ENCODE results near the gene RNF149. TPM values are rescaled to one million over a fixed set of nuclear protein-coding genes. Genes with fewer than 3 reads are reported as not detected.

Gene RNF149
- polyA plus RNA-seq, 1 experiment, result 18.8 TPM

GRCh38 chr2:101332885-101333766, 24.6 kb upstream of the RNF149 start:
- TF ChIP-seq CTCF (IDR thresholded peaks at IDR 0.05; ENCODE audit: low read depth, low read length), result no peak
- CTCF ChIA-PET, result interaction anchor here (0.6 to 1.8 kb wide), 5 partner anchors 9 to 55 kb away, joined by 3 to 14 read pairs (median 5); no protein-coding TSS in a partner anchor
- Histone ChIP-seq H3K9me3 (ENCODE audit: control insufficient read depth, insufficient read depth, low read length) (no peaks in the 10 kb centered on the region), H3K4me3 (ENCODE audit: low read depth, low read length) (no peak overlapping the region), H3K27me3 (ENCODE audit: control insufficient read depth, insufficient read depth, low read length) (no peaks in the 10 kb centered on the region), H3K27ac (ENCODE audit: low read depth, low read length) (no peak overlapping the region)
- DNase-seq (ENCODE audit: low read depth, low spot score), result no peak
- POLR2A ChIA-PET, result no interaction called here

- no peak for TF ChIP-seq CTCF (IDR thresholded peaks at IDR 0.05; ENCODE audit: low read depth, low read length)
- CTCF ChIA-PET, result interaction anchor here (0.9 to 1.7 kb wide), 2 partner anchors 11 to 56 kb away, joined by 3 to 5 read pairs; partner anchors contain the start of gene CREG2
- Histone ChIP-seq H3K9me3 (ENCODE audit: control insufficient read depth, insufficient read depth, low read length) (no peaks in the 10 kb centered on the region), H3K27me3 (ENCODE audit: control insufficient read depth, insufficient read depth, low read length) (no peaks in the 10 kb centered on the region), H3K27ac (ENCODE audit: low read depth, low read length) (no peak overlapping the region), H3K4me3 (ENCODE audit: low read depth, low read length) (no peak overlapping the region)
- POLR2A ChIA-PET, result no interaction called here
- no peak for DNase-seq (ENCODE audit: low read depth, low spot score)
Observed at GRCh38 chr2:101331202-101331601, 22.7 kb upstream of the RNF149 start.

GRCh38 chr2:101330253-101330933, 21.9 kb upstream of the RNF149 start:
- CTCF ChIA-PET, result interaction anchor here (0.9 to 1.7 kb wide), 2 partner anchors 12 to 57 kb away, joined by 3 to 5 read pairs (median 3); partner anchors contain the start of gene CREG2

GRCh38 chr2:101329026-101329425, 20.5 kb upstream of the RNF149 start:
- Histone ChIP-seq H3K27ac (ENCODE audit: low read depth, low read length) (no peak overlapping the region), H3K9me3 (ENCODE audit: control insufficient read depth, insufficient read depth, low read length) (no peaks in the 10 kb centered on the region), H3K27me3 (ENCODE audit: control insufficient read depth, insufficient read depth, low read length) (no peaks in the 10 kb centered on the region), H3K4me3 (ENCODE audit: low read depth, low read length) (no peak overlapping the region)
- ChIA-PET CTCF (interaction anchor here (1.4 to 1.5 kb wide), 2 partner anchors 12 to 555 kb away, joined by 3 to 8 read pairs; no protein-coding TSS in a partner anchor), POLR2A (no interaction called here)
- DNase-seq (ENCODE audit: low read depth, low spot score), result no peak
- no peak for TF ChIP-seq CTCF (IDR thresholded peaks at IDR 0.05; ENCODE audit: low read depth, low read length)

More at GRCh38 chr2:101330253-101330933, 21.9 kb upstream of the RNF149 start:
- POLR2A ChIA-PET, result interaction anchor here (0.5 kb wide), 1 partner anchor 10 kb away, joined by 4 read pairs; no protein-coding TSS in a partner anchor
- no peak for TF ChIP-seq CTCF (IDR thresholded peaks at IDR 0.05; ENCODE audit: low read depth, low read length)
- Histone ChIP-seq H3K9me3 (ENCODE audit: control insufficient read depth, insufficient read depth, low read length) (no peaks in the 10 kb centered on the region), H3K4me3 (ENCODE audit: low read depth, low read length) (no peak overlapping the region), H3K27me3 (ENCODE audit: control insufficient read depth, insufficient read depth, low read length) (no peaks in the 10 kb centered on the region), H3K27ac (ENCODE audit: low read depth, low read length) (no peak overlapping the region)
- DNase-seq (ENCODE audit: low read depth, low spot score), result no peak
